KMS-11 (cell line): ENCODE measurements around the gene ST3GAL2.

Experiments
- H2AFZ ChIP-seq: fragments of 200-600 bp; sonication (generic); 2 replicates; pipeline ENCODE4 v1.6.1; 2016; ENCODE audit warnings: antibody characterized with exemption, mixed run types, low read depth
- H3K27ac ChIP-seq: fragments of 200-600 bp; sonication (generic); 2 replicates; pipeline ENCODE4 v1.6.1; 2016; ENCODE audit warnings: mild to moderate bottlenecking, mixed run types
- H3K27me3 ChIP-seq: fragments of 200-600 bp; sonication (generic); 2 replicates; pipeline ENCODE4 v1.6.1; 2017; ENCODE audit warnings: mild to moderate bottlenecking, low read depth, mixed run types, moderate library complexity; ENCODE audit not compliant: insufficient read depth
- H3K36me3 ChIP-seq: fragments of 200-600 bp; sonication (generic); 2 replicates; pipeline ENCODE4 v1.6.1; 2017; ENCODE audit warnings: mild to moderate bottlenecking, mixed run types; ENCODE audit not compliant: insufficient read depth
- H3K4me1 ChIP-seq: fragments of 200-600 bp; sonication (generic); 2 replicates; pipeline ENCODE4 v1.6.1; 2016; ENCODE audit warnings: mild to moderate bottlenecking, low read depth, mixed run types; ENCODE audit not compliant: poor library complexity, severe bottlenecking
- H3K4me2 ChIP-seq: fragments of 200-600 bp; sonication (generic); 2 replicates; pipeline ENCODE4 v1.7.0; 2016; ENCODE audit warnings: mild to moderate bottlenecking, mixed run types
- H3K4me3 ChIP-seq: fragments of 200-600 bp; sonication (generic); IDR thresholded peaks from 2 replicates; pipeline ENCODE4 v1.6.1; 2017; ENCODE audit warnings: low read depth, low read length, mixed read lengths; ENCODE audit not compliant: insufficient read depth
- H3K79me2 ChIP-seq: fragments of 200-600 bp; sonication (generic); 2 replicates; pipeline ENCODE4 v1.6.1; 2016; ENCODE audit warnings: low read depth, mixed run types; ENCODE audit not compliant: insufficient read depth
- H3K9ac ChIP-seq: fragments of 200-600 bp; sonication (generic); 2 replicates; pipeline ENCODE4 v1.6.1; 2016; ENCODE audit warnings: mild to moderate bottlenecking, mixed run types
- H4K20me1 ChIP-seq: fragments of 200-600 bp; sonication (generic); 2 replicates; pipeline ENCODE4 v1.6.1; 2016; ENCODE audit warnings: mild to moderate bottlenecking, mixed run types; ENCODE audit not compliant: insufficient read depth
- TF ChIP-seq, protein P1 (sequence below): fragments of 200-600 bp; sonication (generic); conservative IDR thresholded peaks from 2 replicates; pipeline ENCODE4 v1.6.1; 2017; ENCODE audit warnings: low read depth, mild to moderate bottlenecking, antibody characterized with exemption, low read length, moderate library complexity, mixed read lengths

ST3GAL2 gene

DNA sequence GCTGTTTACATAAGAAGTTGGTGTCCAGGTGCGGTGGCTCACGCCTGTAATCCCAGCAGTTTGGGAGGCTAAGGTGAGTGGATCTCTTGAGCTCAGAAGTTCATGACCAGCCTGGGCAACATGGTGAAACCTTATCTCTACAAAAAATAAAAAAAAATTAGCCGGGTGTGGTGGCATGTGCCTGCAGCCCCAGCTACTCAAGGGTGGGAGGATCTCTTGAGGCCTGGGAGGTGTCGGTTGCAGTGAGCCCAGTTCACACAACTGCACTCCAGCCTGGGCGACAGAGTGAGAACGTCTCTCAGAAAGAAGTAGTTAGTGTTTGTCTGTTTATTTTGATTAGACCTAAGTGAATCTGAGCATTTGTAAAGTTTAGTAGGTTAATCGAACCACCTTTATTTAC is 79.3 kb downstream of the ST3GAL2 start:
- H3K36me3 ChIP-seq = peaks cover 8% of the 10 kb centered on the region; the same call in 1 of the 2 replicates
- no peak overlapping the region for H3K27ac ChIP-seq
- H4K20me1 ChIP-seq = no peaks in the 10 kb centered on the region
- H3K4me3 ChIP-seq = no peak overlapping the region
- H3K27me3 ChIP-seq = no peaks in the 10 kb centered on the region
- no peak overlapping the region for H3K4me2 ChIP-seq
- TF ChIP-seq, protein P1, sequence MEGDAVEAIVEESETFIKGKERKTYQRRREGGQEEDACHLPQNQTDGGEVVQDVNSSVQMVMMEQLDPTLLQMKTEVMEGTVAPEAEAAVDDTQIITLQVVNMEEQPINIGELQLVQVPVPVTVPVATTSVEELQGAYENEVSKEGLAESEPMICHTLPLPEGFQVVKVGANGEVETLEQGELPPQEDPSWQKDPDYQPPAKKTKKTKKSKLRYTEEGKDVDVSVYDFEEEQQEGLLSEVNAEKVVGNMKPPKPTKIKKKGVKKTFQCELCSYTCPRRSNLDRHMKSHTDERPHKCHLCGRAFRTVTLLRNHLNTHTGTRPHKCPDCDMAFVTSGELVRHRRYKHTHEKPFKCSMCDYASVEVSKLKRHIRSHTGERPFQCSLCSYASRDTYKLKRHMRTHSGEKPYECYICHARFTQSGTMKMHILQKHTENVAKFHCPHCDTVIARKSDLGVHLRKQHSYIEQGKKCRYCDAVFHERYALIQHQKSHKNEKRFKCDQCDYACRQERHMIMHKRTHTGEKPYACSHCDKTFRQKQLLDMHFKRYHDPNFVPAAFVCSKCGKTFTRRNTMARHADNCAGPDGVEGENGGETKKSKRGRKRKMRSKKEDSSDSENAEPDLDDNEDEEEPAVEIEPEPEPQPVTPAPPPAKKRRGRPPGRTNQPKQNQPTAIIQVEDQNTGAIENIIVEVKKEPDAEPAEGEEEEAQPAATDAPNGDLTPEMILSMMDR = no peak
- no peak overlapping the region for H3K9ac ChIP-seq
- H3K4me1 ChIP-seq = no peaks in the 10 kb centered on the region
- no peak overlapping the region for H2AFZ ChIP-seq
- no peaks in the 10 kb centered on the region for H3K79me2 ChIP-seq

GRCh38 chr16:70349783-70350182 is 89.1 kb downstream of the ST3GAL2 start:
- H2AFZ ChIP-seq = no peak overlapping the region
- H3K4me1 ChIP-seq = peaks cover 14% of the 10 kb centered on the region
- no peak overlapping the region for H3K4me3 ChIP-seq
- TF ChIP-seq, protein P1 = no peak
- H3K9ac ChIP-seq = no peak overlapping the region
- H4K20me1 ChIP-seq = no peaks in the 10 kb centered on the region
- H3K27ac ChIP-seq = no peak overlapping the region
- H3K79me2 ChIP-seq = peaks cover 34% of the 10 kb centered on the region
- no peak overlapping the region for H3K4me2 ChIP-seq
- H3K27me3 ChIP-seq = no peaks in the 10 kb centered on the region
- peaks cover 8% of the 10 kb centered on the region; the same call in 1 of the 2 replicates for H3K36me3 ChIP-seq

- TF ChIP-seq, protein P1 = no peak
- Histone ChIP-seq H3K4me2 (no peak overlapping the region), H3K4me3 (no peak overlapping the region), H3K4me1 (peaks cover 14% of the 10 kb centered on the region), H3K27ac (no peak overlapping the region), H3K36me3 (peaks cover 8% of the 10 kb centered on the region; the same call in 1 of the 2 replicates), H3K79me2 (peaks cover 34% of the 10 kb centered on the region), H3K27me3 (no peaks in the 10 kb centered on the region), H2AFZ (no peak overlapping the region), H3K9ac (no peak overlapping the region), H4K20me1 (no peaks in the 10 kb centered on the region)
These were observed 89.9 kb downstream of the ST3GAL2 start for GRCh38 chr16:70348991-70349390.

DNA sequence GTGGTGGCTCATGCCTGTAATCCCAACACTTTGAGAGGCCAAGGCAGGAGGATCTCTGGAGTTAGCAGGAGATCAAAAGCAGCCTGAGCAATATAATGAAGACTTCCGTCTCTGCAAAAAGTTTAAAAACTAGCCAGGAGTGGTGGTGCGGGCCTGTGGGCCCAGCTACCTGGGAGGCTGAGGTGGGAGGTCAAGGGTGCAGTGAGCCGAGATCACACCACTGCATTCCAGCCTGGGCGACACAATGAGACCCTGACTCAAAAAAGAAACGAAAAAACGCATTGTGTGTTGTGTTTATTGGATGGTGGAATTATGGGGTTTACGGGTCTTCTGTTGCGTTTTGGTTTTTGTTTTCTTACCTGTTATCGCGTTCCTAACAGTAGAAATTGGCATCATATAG is 93.1 kb downstream of the ST3GAL2 start:
- H3K4me2 ChIP-seq = peak overlapping the region; percentile 59

More for the DNA sequence above, 93.1 kb downstream of the ST3GAL2 start:
- Histone ChIP-seq H3K9ac (peak overlapping the region; percentile 80; the same call in 1 of the 2 replicates), H3K79me2 (peaks cover 34% of the 10 kb centered on the region), H3K27ac (peak overlapping the region; percentile 71), H3K36me3 (0 out of 2 replicates have a peak, but pooled peaks cover 4% of the 10 kb centered on the region), H3K4me1 (peaks cover 14% of the 10 kb centered on the region), H3K27me3 (no peaks in the 10 kb centered on the region), H3K4me3 (no peak overlapping the region), H4K20me1 (no peaks in the 10 kb centered on the region), H2AFZ (peak overlapping the region; percentile 41)
- TF ChIP-seq, protein P1 = no peak
